Suprapubic skin (tissue), 4 donors: ENCODE measurements around the gene SRPRA. TPM values are rescaled to one million over a fixed set of nuclear protein-coding genes. Genes with fewer than 3 reads are reported as not detected.

ENCODE experiments used
- DNase-seq, 2 donors: peaks; one replicate each; pipeline ENCODE4 v3.0.0-alpha.2; 2019; ENCODE audit warnings: low spot score in 2 of 2
- H3K27ac ChIP-seq: fragments of 200-600 bp; sonication (generic); one replicate; pipeline ENCODE4 v1.5.1; 2019
- H3K27me3 ChIP-seq: fragments of 200-600 bp; sonication (generic); one replicate; pipeline ENCODE4 v1.5.1; 2019
- H3K36me3 ChIP-seq: fragments of 200-600 bp; sonication (generic); one replicate; pipeline ENCODE4 v1.5.1; 2019
- H3K4me1 ChIP-seq: fragments of 200-600 bp; sonication (generic); one replicate; pipeline ENCODE4 v1.5.1; 2019
- H3K4me3 ChIP-seq: fragments of 200-600 bp; sonication (generic); one replicate; pipeline ENCODE4 v1.5.1; 2019; ENCODE audit warnings: mild to moderate bottlenecking
- H3K9me3 ChIP-seq: fragments of 200-600 bp; sonication (generic); one replicate; pipeline ENCODE4 v1.5.1; 2019
- CTCF ChIP-seq, 2 donors: fragments of 200-600 bp in 1 of 2; fragments of 450-650 bp in 1 of 2; sonication (generic) in 1 of 2; IDR thresholded peaks; one replicate each; pipeline ENCODE4 v1.5.1; 2016 to 2019; ENCODE audit warnings: antibody characterized with exemption in 2 of 2, mild to moderate bottlenecking in 1 of 2, moderate library complexity in 1 of 2
- EP300 ChIP-seq: sonication (generic); formaldehyde crosslinking; IDR thresholded peaks from one replicate; pipeline ENCODE4 v1.6.1; 2017; ENCODE audit warnings: antibody characterized with exemption
- POLR2A ChIP-seq, 2 donors: fragments of 450-650 bp; IDR thresholded peaks; one replicate each; pipeline ENCODE4 v1.6.1; 2017; ENCODE audit warnings: antibody characterized with exemption in 2 of 2, mild to moderate bottlenecking in 2 of 2, moderate library complexity in 2 of 2
- POLR2AphosphoS5 ChIP-seq, 3 donors: sonication (generic); formaldehyde crosslinking; IDR thresholded peaks; one replicate each; pipeline ENCODE4 v1.6.1; 2017; ENCODE audit warnings: antibody characterized with exemption in 3 of 3
- WGBS: methylation state at CpG from one replicate; pipeline ENCODE4 v1.1.5; 2018; 5-methylcytosine and 5-hydroxymethylcytosine counted together
- total RNA-seq, 4 donors: library from RNA; depleted of rRNA; stranded (reverse); fragments of >200 nt; gene quantifications; one replicate each; pipeline ENCODE4 v1.1.0, GENCODE V29; 2016

Gene SRPRA
- total RNA-seq, 4 donors from 2014 or later = 84.9 to 108 (median 97.0) TPM

GRCh38 chr11:126231725-126232459, 36.8 kb downstream of the SRPRA start:
- Histone ChIP-seq H3K9me3 (no peaks in the 10 kb centered on the region), H3K27me3 (no peaks in the 10 kb centered on the region), H3K36me3 (peaks cover 16% of the 10 kb centered on the region), H3K4me1 (no peaks in the 10 kb centered on the region), H3K27ac (no peak overlapping the region), H3K4me3 (no peak overlapping the region)
- 74% methylated on average over 6 of the region's 6 CpGs for WGBS
- no peak for DNase-seq
- TF ChIP-seq POLR2A (IDR thresholded peaks at IDR 0.05) (no peak), CTCF (IDR thresholded peaks at IDR 0.05) (no peak)

- TF ChIP-seq EP300 = no peak
- peaks cover 5% of the 10 kb centered on the region for H3K4me1 ChIP-seq
- H3K36me3 ChIP-seq = peaks cover 5% of the 10 kb centered on the region
- 68% methylated on average over 3 of the region's 3 CpGs for WGBS
- H3K4me3 ChIP-seq = no peak overlapping the region
- H3K27me3 ChIP-seq = no peaks in the 10 kb centered on the region
- H3K27ac ChIP-seq = no peak overlapping the region
- H3K9me3 ChIP-seq = no peaks in the 10 kb centered on the region
- DNase-seq = no peak
Observed at GRCh38 chr11:126229858-126230540, 38.7 kb downstream of the SRPRA start.

GRCh38 chr11:126226334-126227084, 42.2 kb downstream of the SRPRA start:
- Histone ChIP-seq H3K27ac (no peak overlapping the region), H3K36me3 (peaks cover 5% of the 10 kb centered on the region), H3K9me3 (no peaks in the 10 kb centered on the region), H3K27me3 (no peaks in the 10 kb centered on the region), H3K4me3 (no peak overlapping the region), H3K4me1 (peaks cover 9% of the 10 kb centered on the region)
- TF ChIP-seq POLR2A (IDR thresholded peaks at IDR 0.05) (no peak), POLR2AphosphoS5 (IDR thresholded peaks at IDR 0.05) (no peak), CTCF (IDR thresholded peaks at IDR 0.05) (no peak), EP300 (no peak)
- WGBS = 98% methylated on average over 12 of the region's 15 CpGs
- DNase-seq = no peak

GRCh38 chr11:126225295-126225665, 43.4 kb downstream of the SRPRA start:
- no peak overlapping the region for H3K27ac ChIP-seq
- no peaks in the 10 kb centered on the region for H3K9me3 ChIP-seq
- WGBS = 62% methylated on average over 2 of the region's 2 CpGs
- no peak overlapping the region for H3K4me3 ChIP-seq
- H3K27me3 ChIP-seq = no peaks in the 10 kb centered on the region
- DNase-seq = no peak
- peaks cover 5% of the 10 kb centered on the region for H3K36me3 ChIP-seq
- TF ChIP-seq CTCF (IDR thresholded peaks at IDR 0.05) (no peak), POLR2AphosphoS5 (IDR thresholded peaks at IDR 0.05) (no peak), POLR2A (IDR thresholded peaks at IDR 0.05) (no peak), EP300 (no peak)
- peaks cover 9% of the 10 kb centered on the region for H3K4me1 ChIP-seq

- Histone ChIP-seq H3K9me3 (no peaks in the 10 kb centered on the region), H3K27ac (no peak overlapping the region), H3K4me3 (no peak overlapping the region), H3K4me1 (peaks cover 9% of the 10 kb centered on the region), H3K36me3 (peaks cover 3% of the 10 kb centered on the region), H3K27me3 (no peaks in the 10 kb centered on the region)
- no peak for TF ChIP-seq POLR2AphosphoS5 (IDR thresholded peaks at IDR 0.05)
- no peak for TF ChIP-seq EP300
- TF ChIP-seq CTCF (IDR thresholded peaks at IDR 0.05) = no peak
- no peak for TF ChIP-seq POLR2A (IDR thresholded peaks at IDR 0.05)
- no peak for DNase-seq
- WGBS = 68% methylated on average over 6 of the region's 6 CpGs
Observed at GRCh38 chr11:126224647-126225294, 43.9 kb downstream of the SRPRA start.
